HCT116 (cell line): Measurements from ENCODE around the gene POLD2. TPM values are rescaled to one million over a fixed set of nuclear protein-coding genes. Genes with fewer than 3 reads are reported as not detected.

Source experiments
- ATAC-seq: fragments of 200-7000 bp; cut with Tn5 transposase; 2 replicates; pipeline ENCODE4 v1.9.1; 2020; ENCODE audit warnings: mild to moderate bottlenecking, moderate library complexity
- BruUV-seq: library from RNA; stranded (reverse); fragments of 400-500 nt; replicated peaks from 2 replicates; lab custom pipeline; 2021; lab: Mats Ljungman, UMichigan
- CTCF ChIA-PET: fragments of 300-600 bp; sonication (Branson Sonifier 250); formaldehyde crosslinking; loops from one replicate; lab custom pipeline; 2021; ENCODE audit warnings: antibody characterized with exemption; lab: Charles Lee
- POLR2A ChIA-PET: fragments of 300-600, 350-600 bp; sonication (Branson Sonifier 250); formaldehyde crosslinking; loops from one replicate; lab custom pipeline; 2021; ENCODE audit warnings: antibody characterized with exemption; lab: Charles Lee
- RAD21 ChIA-PET, 2 experiments: fragments of 300-600 bp; sonication (Branson Sonifier 250); formaldehyde crosslinking; loops; one replicate each; lab custom pipeline; 2023; ENCODE audit warnings: low total read pairs in 2 of 2; ENCODE audit not compliant: uncharacterized antibody in 2 of 2, unreplicated experiment in 2 of 2, low non-redundant PET in 1 of 2; lab: Charles Lee
- DNase-seq: peaks from one replicate; pipeline ENCODE4 v3.0.0-alpha.2; 2010; ENCODE audit warnings: low read depth, low spot score
- H2AFZ ChIP-seq: fragments of 200-600 bp; shearing (Covaris generic), sonication (generic); 2 replicates; pipeline ENCODE4 v1.6.1; 2017; ENCODE audit warnings: low read depth, mixed run types, mixed read lengths, antibody characterized with exemption, low read length; ENCODE audit not compliant: poor library complexity, severe bottlenecking
- H3K27ac ChIP-seq: 2 replicates; pipeline ENCODE4 v1.5.1; 2012; ENCODE audit warnings: low read depth, low read length
- H3K27me3 ChIP-seq: fragments of 200-600 bp; sonication (generic); 2 replicates; pipeline ENCODE4 v1.6.1; 2016; ENCODE audit warnings: mixed run types, low read length, mixed read lengths; ENCODE audit not compliant: insufficient read depth
- H3K36me3 ChIP-seq, 2 experiments: fragments of 200-500 bp in 1 of 2; fragments of 200-600 bp in 1 of 2; sonication (Bioruptor generic) in 1 of 2; sonication (generic) in 1 of 2; 2 replicates each; pipeline versions ENCODE4 v1.5.1 to v1.6.1; 2014 to 2016; ENCODE audit warnings: low read length in 2 of 2, inconsistent platforms in 1 of 2, mixed read lengths in 1 of 2, mixed run types in 1 of 2; ENCODE audit not compliant: insufficient read depth in 2 of 2, control insufficient read depth in 1 of 2
- H3K4me1 ChIP-seq, 2 experiments: fragments of 200-600 bp in 1 of 2; sonication (generic) in 1 of 2; 2 replicates each; pipeline versions ENCODE4 v1.5.1 to v1.6.1; 2012 to 2017; ENCODE audit warnings: low read length in 2 of 2, inconsistent platforms in 1 of 2, mild to moderate bottlenecking in 1 of 2, mixed read lengths in 1 of 2, mixed run types in 1 of 2, moderate library complexity in 1 of 2; ENCODE audit not compliant: insufficient read depth in 2 of 2, control insufficient read depth in 1 of 2
- H3K4me2 ChIP-seq: fragments of 200-600 bp; sonication (generic); 2 replicates; pipeline ENCODE4 v1.6.1; 2017; ENCODE audit warnings: mixed run types, low read length, mixed read lengths
- H3K4me3 ChIP-seq, 2 experiments: fragments of 200-600 bp in 1 of 2; sonication (generic) in 1 of 2; replicated peaks in 1 of 2; 2 replicates each; pipeline ENCODE4 v1.5.1; 2011 to 2016; ENCODE audit warnings: low read length in 2 of 2, control low read depth in 1 of 2, low read depth in 1 of 2, mild to moderate bottlenecking in 1 of 2, mixed read lengths in 1 of 2, mixed run types in 1 of 2
- H3K79me2 ChIP-seq: fragments of 200-600 bp; sonication (generic); 2 replicates; pipeline ENCODE4 v1.6.1; 2017; ENCODE audit warnings: mild to moderate bottlenecking, mixed run types, low read length, moderate library complexity, mixed read lengths; ENCODE audit not compliant: insufficient read depth
- H3K9ac ChIP-seq: fragments of 200-600 bp; sonication (generic); 2 replicates; pipeline ENCODE4 v1.6.1; 2016; ENCODE audit warnings: low read length, mixed read lengths
- H3K9me2 ChIP-seq: fragments of 200-600 bp; sonication (generic), shearing (Covaris generic); 2 replicates; pipeline ENCODE4 v1.6.1; 2017; ENCODE audit warnings: mixed run types, mild to moderate bottlenecking, moderate library complexity; ENCODE audit not compliant: insufficient read depth
- H3K9me3 ChIP-seq, 2 experiments: fragments of 200-500 bp in 1 of 2; fragments of 200-600 bp in 1 of 2; sonication (Bioruptor generic) in 1 of 2; sonication (generic) in 1 of 2; 2 replicates each; pipeline ENCODE4 v1.6.1; 2014 to 2017; ENCODE audit warnings: low read length in 2 of 2, mixed read lengths in 2 of 2, inconsistent platforms in 1 of 2, low read depth in 1 of 2, mild to moderate bottlenecking in 1 of 2, mixed run types in 1 of 2, moderate library complexity in 1 of 2; ENCODE audit not compliant: control insufficient read depth in 1 of 2, insufficient read depth in 1 of 2
- H4K20me1 ChIP-seq: fragments of 200-600 bp; sonication (generic), shearing (Covaris generic); 2 replicates; pipeline ENCODE4 v1.6.1; 2017; ENCODE audit warnings: mixed run types, mild to moderate bottlenecking, moderate library complexity; ENCODE audit not compliant: insufficient read depth
- CEBPB ChIP-seq: IDR thresholded peaks from 2 replicates; pipeline ENCODE4 v1.6.1; 2012; ENCODE audit warnings: low read depth
- EGR1 ChIP-seq: IDR thresholded peaks from 2 replicates; pipeline ENCODE4 v1.6.1; 2012; ENCODE audit warnings: low read depth
- ELF1 ChIP-seq: IDR thresholded peaks from 2 replicates; pipeline ENCODE4 v1.6.1; 2012; ENCODE audit warnings: low read depth, borderline replicate concordance
- EZH2 ChIP-seq: fragments of 200-600 bp; sonication (generic); IDR thresholded peaks from 2 replicates; pipeline ENCODE4 v1.6.1; 2017; ENCODE audit warnings: antibody characterized with exemption, mixed run types
- EZH2phosphoT487 ChIP-seq: fragments of 200-600 bp; IDR thresholded peaks from 2 replicates; pipeline ENCODE4 v1.6.1; 2018; ENCODE audit warnings: antibody characterized with exemption, borderline replicate concordance
- JUND ChIP-seq: IDR thresholded peaks from 2 replicates; pipeline ENCODE4 v1.6.1; 2012
- POLR2A ChIP-seq: IDR thresholded peaks from 2 replicates; pipeline ENCODE4 v1.7.0; 2011; ENCODE audit warnings: borderline replicate concordance; ENCODE audit not compliant: insufficient read depth, insufficient read length; ENCODE audit errors: extremely low read depth
- POLR2AphosphoS5 ChIP-seq: IDR thresholded peaks from 2 replicates; pipeline ENCODE4 v1.6.1; 2011; ENCODE audit warnings: mild to moderate bottlenecking, low read depth, low read length, moderate library complexity
- RAD21 ChIP-seq: IDR thresholded peaks from 2 replicates; pipeline ENCODE4 v1.6.1; 2012; ENCODE audit warnings: low read depth, mild to moderate bottlenecking
- SIN3A ChIP-seq: IDR thresholded peaks from 2 replicates; pipeline ENCODE4 v1.6.1; 2012; ENCODE audit warnings: low read depth
- SRF ChIP-seq: IDR thresholded peaks from 2 replicates; pipeline ENCODE4 v1.6.1; 2012; ENCODE audit warnings: low read depth
- ZFX ChIP-seq: fragments of 450-650 bp; IDR thresholded peaks from 2 replicates; pipeline ENCODE4 v1.6.1; 2017
- intact Hi-C: fragments of 100-400 bp; cut with micrococcal nuclease; formaldehyde crosslinking; loops from 2 replicates; pipeline ENCODE4 v1.10.0; 2022
- total RNA-seq: library from RNA; stranded (reverse); gene quantifications from one replicate; pipeline ENCODE4 v1.2.1, GENCODE V29; 2021; ENCODE audit not compliant: unreplicated experiment
- TF ChIP-seq, protein P1 (sequence below), 3 experiments: fragments of 200-600 bp in 1 of 3; sonication (generic) in 1 of 3; IDR thresholded peaks in 2 of 3; conservative IDR thresholded peaks in 1 of 3; 2 replicates each; pipeline ENCODE4 v1.5.1; 2012 to 2017; ENCODE audit warnings: low read depth in 2 of 3, low read length in 2 of 3, antibody characterized with exemption in 1 of 3, borderline replicate concordance in 1 of 3, control low read depth in 1 of 3, mild to moderate bottlenecking in 1 of 3, mixed read lengths in 1 of 3, mixed run types in 1 of 3, moderate library complexity in 1 of 3; ENCODE audit not compliant: insufficient read depth in 1 of 3
- TF ChIP-seq, protein P2 (sequence below): IDR thresholded peaks from 2 replicates; pipeline ENCODE4 v1.6.1; 2012
- TF ChIP-seq, protein P3 (sequence below): IDR thresholded peaks from 2 replicates; pipeline ENCODE4 v1.6.1; 2012; ENCODE audit warnings: low read depth
- TF ChIP-seq, protein P4 (sequence below): IDR thresholded peaks from 2 replicates; pipeline ENCODE4 v1.6.1; 2011; ENCODE audit warnings: mild to moderate bottlenecking, low read length, moderate library complexity; ENCODE audit not compliant: insufficient replicate concordance; ENCODE audit errors: extremely low read depth

Gene POLD2
- total RNA-seq, 1 experiment from 2014 or later: 237 TPM

DNA sequence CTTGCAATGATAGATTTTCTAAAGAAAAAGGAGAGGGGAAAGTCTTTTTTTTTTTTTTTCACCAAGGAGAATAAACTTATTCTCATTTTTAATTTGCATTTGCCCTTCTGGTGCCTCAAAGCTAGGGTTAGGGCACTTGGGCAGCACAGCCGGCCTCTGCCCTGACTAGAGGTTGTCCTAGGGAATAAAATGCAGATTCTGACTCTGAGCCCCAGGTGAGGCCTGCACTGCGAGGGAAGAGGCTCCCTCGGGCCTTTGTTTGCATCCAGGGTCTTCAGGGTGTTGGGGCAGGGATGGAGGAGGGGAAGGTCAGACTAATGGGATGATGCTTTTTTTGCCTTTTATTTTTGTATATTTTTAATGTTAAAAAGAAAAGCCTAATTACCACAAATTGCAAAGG lies 9.9 kb upstream of the POLD2 start:
- Histone ChIP-seq H3K9me3 (no peaks in the 10 kb centered on the region), H3K9ac (no peak overlapping the region), H3K9me2 (no peaks in the 10 kb centered on the region), H3K27ac (no peak overlapping the region), H3K4me1 (peaks cover 0 to 5% of the 10 kb centered on the region in 2 experiments; a peak in 1 of 4 replicates), H3K36me3 (no peaks in the 10 kb centered on the region), H3K27me3 (no peaks in the 10 kb centered on the region), H3K4me2 (no peak overlapping the region), H3K79me2 (no peaks in the 10 kb centered on the region), H3K4me3 (no peak overlapping the region), H4K20me1 (no peaks in the 10 kb centered on the region), H2AFZ (no peak overlapping the region)
- RAD21 ChIA-PET: no interaction called here
- no peak for DNase-seq
- TF ChIP-seq ZFX: no peak
- TF ChIP-seq SIN3A: no peak
- TF ChIP-seq, protein P1, sequence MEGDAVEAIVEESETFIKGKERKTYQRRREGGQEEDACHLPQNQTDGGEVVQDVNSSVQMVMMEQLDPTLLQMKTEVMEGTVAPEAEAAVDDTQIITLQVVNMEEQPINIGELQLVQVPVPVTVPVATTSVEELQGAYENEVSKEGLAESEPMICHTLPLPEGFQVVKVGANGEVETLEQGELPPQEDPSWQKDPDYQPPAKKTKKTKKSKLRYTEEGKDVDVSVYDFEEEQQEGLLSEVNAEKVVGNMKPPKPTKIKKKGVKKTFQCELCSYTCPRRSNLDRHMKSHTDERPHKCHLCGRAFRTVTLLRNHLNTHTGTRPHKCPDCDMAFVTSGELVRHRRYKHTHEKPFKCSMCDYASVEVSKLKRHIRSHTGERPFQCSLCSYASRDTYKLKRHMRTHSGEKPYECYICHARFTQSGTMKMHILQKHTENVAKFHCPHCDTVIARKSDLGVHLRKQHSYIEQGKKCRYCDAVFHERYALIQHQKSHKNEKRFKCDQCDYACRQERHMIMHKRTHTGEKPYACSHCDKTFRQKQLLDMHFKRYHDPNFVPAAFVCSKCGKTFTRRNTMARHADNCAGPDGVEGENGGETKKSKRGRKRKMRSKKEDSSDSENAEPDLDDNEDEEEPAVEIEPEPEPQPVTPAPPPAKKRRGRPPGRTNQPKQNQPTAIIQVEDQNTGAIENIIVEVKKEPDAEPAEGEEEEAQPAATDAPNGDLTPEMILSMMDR (IDR thresholded peaks at IDR 0.05 in 2 of 3, conservative IDR thresholded peaks at IDR 0.05 in 1 of 3; ENCODE audit: borderline replicate concordance in 1 of 3, insufficient read depth in 1 of 3, low read depth in 2 of 3, low read length in 2 of 3): no peak
- TF ChIP-seq, protein P2, sequence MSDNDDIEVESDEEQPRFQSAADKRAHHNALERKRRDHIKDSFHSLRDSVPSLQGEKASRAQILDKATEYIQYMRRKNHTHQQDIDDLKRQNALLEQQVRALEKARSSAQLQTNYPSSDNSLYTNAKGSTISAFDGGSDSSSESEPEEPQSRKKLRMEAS: no peak
- no peak for TF ChIP-seq EZH2
- TF ChIP-seq, protein P3, sequence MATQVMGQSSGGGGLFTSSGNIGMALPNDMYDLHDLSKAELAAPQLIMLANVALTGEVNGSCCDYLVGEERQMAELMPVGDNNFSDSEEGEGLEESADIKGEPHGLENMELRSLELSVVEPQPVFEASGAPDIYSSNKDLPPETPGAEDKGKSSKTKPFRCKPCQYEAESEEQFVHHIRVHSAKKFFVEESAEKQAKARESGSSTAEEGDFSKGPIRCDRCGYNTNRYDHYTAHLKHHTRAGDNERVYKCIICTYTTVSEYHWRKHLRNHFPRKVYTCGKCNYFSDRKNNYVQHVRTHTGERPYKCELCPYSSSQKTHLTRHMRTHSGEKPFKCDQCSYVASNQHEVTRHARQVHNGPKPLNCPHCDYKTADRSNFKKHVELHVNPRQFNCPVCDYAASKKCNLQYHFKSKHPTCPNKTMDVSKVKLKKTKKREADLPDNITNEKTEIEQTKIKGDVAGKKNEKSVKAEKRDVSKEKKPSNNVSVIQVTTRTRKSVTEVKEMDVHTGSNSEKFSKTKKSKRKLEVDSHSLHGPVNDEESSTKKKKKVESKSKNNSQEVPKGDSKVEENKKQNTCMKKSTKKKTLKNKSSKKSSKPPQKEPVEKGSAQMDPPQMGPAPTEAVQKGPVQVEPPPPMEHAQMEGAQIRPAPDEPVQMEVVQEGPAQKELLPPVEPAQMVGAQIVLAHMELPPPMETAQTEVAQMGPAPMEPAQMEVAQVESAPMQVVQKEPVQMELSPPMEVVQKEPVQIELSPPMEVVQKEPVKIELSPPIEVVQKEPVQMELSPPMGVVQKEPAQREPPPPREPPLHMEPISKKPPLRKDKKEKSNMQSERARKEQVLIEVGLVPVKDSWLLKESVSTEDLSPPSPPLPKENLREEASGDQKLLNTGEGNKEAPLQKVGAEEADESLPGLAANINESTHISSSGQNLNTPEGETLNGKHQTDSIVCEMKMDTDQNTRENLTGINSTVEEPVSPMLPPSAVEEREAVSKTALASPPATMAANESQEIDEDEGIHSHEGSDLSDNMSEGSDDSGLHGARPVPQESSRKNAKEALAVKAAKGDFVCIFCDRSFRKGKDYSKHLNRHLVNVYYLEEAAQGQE: no peak
- no peak for TF ChIP-seq ELF1
- TF ChIP-seq, protein P4, sequence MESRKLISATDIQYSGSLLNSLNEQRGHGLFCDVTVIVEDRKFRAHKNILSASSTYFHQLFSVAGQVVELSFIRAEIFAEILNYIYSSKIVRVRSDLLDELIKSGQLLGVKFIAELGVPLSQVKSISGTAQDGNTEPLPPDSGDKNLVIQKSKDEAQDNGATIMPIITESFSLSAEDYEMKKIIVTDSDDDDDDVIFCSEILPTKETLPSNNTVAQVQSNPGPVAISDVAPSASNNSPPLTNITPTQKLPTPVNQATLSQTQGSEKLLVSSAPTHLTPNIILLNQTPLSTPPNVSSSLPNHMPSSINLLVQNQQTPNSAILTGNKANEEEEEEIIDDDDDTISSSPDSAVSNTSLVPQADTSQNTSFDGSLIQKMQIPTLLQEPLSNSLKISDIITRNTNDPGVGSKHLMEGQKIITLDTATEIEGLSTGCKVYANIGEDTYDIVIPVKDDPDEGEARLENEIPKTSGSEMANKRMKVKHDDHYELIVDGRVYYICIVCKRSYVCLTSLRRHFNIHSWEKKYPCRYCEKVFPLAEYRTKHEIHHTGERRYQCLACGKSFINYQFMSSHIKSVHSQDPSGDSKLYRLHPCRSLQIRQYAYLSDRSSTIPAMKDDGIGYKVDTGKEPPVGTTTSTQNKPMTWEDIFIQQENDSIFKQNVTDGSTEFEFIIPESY: no peak
- no peak for TF ChIP-seq POLR2A
- TF ChIP-seq CEBPB: no peak
- no peak for TF ChIP-seq EGR1
- no peak for TF ChIP-seq RAD21
- TF ChIP-seq SRF: no peak
- no peak for TF ChIP-seq JUND
- no peak for TF ChIP-seq POLR2AphosphoS5
- TF ChIP-seq EZH2phosphoT487: no peak
- BruUV-seq: no TSS peak
- POLR2A ChIA-PET: no interaction called here
- intact Hi-C loops: no loop called here
- ATAC-seq: no peak
- CTCF ChIA-PET: no interaction called here
